Kidney tubule cell (primary cell): ENCODE results near the gene GCNT4.
"Not testable (repeated sequence)": the region's sequence is repeated elsewhere in the genome, so short reads cannot be mapped to it uniquely, and the experiment has no call there.

Experiments used
- DNase-seq: peaks from one replicate; pipeline ENCODE4 v3.0.0-alpha.2; 2018; ENCODE audit warnings: low spot score

GCNT4 gene, protein sequence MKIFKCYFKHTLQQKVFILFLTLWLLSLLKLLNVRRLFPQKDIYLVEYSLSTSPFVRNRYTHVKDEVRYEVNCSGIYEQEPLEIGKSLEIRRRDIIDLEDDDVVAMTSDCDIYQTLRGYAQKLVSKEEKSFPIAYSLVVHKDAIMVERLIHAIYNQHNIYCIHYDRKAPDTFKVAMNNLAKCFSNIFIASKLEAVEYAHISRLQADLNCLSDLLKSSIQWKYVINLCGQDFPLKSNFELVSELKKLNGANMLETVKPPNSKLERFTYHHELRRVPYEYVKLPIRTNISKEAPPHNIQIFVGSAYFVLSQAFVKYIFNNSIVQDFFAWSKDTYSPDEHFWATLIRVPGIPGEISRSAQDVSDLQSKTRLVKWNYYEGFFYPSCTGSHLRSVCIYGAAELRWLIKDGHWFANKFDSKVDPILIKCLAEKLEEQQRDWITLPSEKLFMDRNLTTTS

DNA sequence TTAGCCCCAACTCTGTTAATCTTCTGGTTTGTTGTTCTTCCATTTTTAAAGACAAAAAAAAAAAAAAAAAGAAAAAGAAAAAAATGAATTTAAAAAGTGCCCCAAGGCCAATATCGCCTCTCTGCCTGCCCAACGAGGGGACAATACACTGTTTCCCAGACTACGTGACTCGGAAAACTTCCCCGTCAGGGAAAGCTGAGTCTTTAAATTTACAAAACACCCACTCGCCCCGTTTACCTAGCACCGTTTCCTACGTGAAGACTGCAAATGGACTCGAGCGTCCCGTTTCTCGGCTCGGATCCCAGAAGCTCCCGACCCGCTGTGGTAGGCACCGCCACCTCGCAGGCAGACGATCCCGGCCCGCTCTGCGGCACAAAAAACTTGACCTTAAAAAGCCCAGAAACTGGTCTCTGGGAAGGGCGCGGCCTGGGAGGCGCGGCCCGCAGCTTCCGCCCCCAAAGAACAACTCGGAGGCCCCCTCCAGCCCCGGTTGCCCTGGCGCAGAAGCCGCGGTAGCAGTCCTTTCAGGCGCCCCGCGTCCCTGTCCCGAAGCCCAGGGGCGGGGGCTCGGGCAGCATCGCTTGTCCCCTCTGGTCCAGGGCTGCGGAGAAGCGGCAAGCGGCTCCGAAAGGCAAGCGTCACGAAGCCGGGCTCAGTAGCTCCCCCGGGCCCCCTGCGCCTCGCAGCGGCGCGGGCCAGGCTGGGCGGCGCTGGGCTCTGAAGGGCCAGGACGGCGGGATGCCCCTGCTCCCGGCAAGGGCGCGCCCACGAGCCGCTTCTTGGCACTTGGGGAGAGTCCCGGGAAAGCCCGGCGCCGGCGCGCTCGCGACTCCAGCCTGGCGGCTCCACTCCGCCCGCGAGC lies at the start of gene GCNT4:
GCNT4 (minus strand) TSS at position 367 of the 862 bp plus-strand sequence. CDS start 22,521 bp downstream, outside the sequence.
- DNase-seq, result peak; percentile 67

DNA sequence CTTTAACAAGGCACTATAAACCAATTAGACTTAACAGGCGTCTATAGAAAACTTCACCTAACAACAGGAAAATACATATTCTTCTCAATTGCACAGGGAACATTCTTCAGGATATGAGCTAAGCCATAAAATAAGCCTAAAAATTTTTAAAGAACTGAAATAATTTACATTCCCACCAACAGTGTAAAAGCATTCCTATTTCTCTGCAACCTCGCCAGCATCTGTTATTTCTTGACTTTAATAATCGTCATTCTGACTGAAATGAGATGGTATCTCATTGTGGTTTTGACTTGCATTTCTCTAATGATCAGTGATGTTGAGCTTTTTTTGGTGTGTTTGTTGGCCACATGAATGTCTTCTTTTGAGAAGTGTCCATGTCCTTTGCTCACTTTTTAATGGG lies 43.6 kb upstream of the GCNT4 start:
- DNase-seq, result not testable (repeated sequence)

- peak; percentile 87 for DNase-seq
Observed at GRCh38 chr5:75091597-75091996, 39.2 kb upstream of the GCNT4 start.

- DNase-seq, result no peak
Observed at GRCh38 chr5:75089662-75090061, 37.3 kb upstream of the GCNT4 start.

DNA sequence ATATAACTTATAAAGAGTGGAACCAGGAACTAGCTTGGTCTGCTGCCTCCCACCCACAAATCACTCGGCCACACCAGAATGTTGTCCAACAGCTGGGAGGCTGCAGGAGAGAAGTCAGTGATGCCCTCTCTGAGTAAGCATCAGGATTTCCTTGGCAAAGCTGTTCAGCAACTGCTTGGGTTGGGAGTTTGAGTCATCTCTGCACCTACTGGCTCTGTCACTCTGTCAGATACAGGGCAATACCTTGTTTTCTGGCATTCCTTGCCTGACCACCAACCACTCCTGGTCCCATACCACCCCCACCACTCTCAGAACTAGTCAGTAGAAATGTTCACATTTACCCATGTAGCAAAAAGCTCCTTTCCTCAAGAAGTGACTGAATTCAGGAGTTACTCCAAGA lies 36.8 kb upstream of the GCNT4 start:
- peak; percentile 91 for DNase-seq

GRCh38 chr5:75088648-75089047 lies 36.3 kb upstream of the GCNT4 start:
- no peak for DNase-seq

- DNase-seq, result no peak
Observed at GRCh38 chr5:75081510-75081909, 29.2 kb upstream of the GCNT4 start.

- not testable (repeated sequence) for DNase-seq
Observed at GRCh38 chr5:75079346-75079745, 27.0 kb upstream of the GCNT4 start.

- no peak for DNase-seq
Observed at GRCh38 chr5:75078027-75078426, 25.7 kb upstream of the GCNT4 start.

- DNase-seq, result no peak
Observed at GRCh38 chr5:75072061-75072460, 19.7 kb upstream of the GCNT4 start.

DNA sequence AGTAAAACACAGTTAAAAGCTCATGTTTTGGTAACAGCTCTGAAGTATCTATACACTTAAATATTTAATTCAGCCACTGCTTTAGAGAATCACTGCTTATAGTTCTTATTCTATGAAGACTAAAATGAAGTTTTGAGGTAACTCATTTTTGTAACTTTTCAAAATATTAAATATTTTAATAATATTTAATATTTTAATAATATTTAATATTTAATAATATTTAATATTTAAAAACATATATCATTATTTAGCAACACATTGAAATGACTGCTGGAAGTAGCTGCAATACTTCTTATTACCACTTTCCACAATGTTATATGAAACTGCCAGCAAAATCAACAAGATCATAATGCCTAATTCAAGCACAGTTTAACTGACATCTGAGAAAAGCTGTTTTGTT lies 18.7 kb upstream of the GCNT4 start:
- DNase-seq, result no peak

DNA sequence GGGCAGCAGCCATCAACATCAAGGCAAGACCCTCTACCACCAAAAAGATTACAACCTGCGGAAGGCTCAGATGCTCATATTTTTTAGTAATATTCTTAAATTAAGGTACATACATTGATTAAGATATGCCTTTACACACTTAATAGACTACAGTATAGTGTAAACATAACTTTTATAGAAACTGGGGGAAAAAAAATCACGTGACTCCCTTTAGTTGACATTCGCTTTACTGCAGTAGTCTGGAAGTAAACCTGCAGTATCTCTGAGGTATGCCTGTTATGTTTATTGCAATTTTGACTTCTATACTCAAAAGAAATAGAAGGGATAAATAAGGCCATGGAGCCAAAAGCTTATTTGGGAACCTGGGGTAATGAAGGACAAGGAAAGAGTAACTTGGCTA lies 15.1 kb upstream of the GCNT4 start:
- no peak for DNase-seq

DNA sequence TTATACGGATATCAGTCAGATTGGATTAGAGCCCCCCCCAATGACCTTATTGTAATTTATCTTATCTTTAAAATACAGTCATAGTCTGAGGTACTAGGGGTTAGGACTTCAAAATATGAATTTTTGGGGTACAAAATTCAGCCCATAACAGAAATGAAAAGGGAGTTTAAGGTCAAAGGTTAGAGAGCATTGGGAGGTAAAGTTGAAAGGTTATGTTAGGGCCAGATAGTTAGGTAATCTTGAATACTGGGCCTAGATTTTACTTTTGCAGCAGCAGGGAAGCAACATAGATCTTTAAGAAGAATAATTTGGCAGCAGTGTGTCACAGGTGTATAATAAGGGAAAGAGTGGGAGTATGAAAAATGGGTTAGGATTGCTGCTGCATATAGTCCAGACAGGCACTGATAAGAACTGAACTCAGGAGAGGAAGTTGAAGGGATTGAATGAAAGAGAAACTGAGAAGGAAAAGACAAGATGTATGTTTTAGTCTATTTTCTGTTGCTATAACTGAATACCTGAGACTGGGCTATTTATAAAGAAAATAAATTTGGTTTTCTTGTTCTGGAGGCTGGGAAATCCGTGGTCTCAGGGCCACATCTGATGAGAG lies 10.7 kb upstream of the GCNT4 start:
- DNase-seq, result no peak

GRCh38 chr5:75059912-75060545 lies 7.7 kb upstream of the GCNT4 start:
- no peak for DNase-seq

- DNase-seq, result peak; percentile 39
Observed at GRCh38 chr5:75058986-75059535, 6.7 kb upstream of the GCNT4 start.

DNA sequence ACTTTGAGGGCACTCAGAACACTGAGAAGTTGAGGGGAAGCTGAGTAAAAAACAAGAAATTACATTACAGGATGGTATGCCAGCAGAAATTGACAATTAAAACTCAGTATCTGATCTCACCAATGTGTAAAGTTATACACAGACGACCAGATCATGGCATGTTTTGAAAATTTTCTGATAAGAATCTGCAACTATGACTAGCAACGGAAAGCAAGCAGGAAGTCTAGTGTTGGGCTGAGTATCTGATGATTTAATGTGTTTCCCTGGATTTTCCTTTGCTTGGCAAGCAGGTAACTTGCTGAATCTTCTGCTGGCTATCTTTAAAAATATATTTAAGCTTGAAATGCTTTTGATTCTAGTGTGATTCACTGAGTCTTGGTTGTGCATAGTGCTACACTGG lies 5.2 kb upstream of the GCNT4 start:
- no peak for DNase-seq

GRCh38 chr5:75055727-75056144 lies 3.4 kb upstream of the GCNT4 start:
- peak; percentile 83 for DNase-seq

- peak; percentile 56 for DNase-seq
Observed at GRCh38 chr5:75054134-75054930, 2.0 kb upstream of the GCNT4 start.

DNA sequence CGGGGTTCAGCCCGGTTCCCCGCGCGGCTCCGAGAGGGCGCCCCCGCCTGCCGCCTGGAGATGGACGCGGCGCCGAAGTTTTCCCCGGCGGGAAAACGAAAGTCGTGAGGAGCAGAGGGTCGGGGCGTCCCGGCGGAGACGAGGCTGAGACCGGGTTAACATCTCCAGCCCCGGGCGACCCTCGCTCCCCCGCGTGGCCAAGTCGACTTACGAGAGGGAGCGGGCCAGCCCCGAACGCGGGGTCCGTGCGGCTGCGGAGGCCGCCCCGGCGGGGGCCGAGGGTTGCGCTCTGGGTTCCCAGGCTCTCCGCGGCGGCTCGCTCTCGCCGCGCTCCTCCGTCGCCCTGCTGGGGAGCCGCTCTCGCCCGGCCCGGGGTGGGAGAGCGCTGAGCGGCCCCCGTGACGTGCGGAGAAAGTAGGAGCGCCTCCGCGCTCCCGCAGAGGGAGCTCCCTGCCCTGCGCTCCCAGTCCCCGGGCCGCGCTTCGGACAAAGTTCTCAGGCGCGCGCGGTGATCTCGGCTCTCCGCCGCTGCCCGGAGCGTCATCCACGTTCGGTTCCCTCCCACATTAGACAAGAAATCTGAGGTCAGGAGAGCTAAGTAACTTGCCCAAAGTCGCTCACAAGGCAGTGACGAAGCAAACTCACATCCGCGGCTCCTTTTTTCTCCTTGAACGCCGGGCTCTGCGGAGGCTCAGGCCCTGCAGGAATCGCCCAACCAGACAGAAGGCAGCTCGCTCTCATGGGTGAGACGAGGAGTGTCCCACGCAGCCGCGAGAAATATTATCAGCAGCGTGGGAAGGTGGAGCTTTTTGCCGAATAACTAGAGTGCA lies 1.2 kb upstream of the GCNT4 start:
- DNase-seq, result peak; percentile 91

- DNase-seq, result no peak
Observed at GRCh38 chr5:75053054-75053303, 621 bp upstream of the GCNT4 start.
